Measurements from ENCODE around the gene FAM98B.

The FAM98B gene

GRCh38 chr15:38508647-38509046 is 54.7 kb downstream of the FAM98B start:
- no peak for DNase-seq

GRCh38 chr15:38509152-38509551 is 55.2 kb downstream of the FAM98B start:
- DNase-seq: no peak

GRCh38 chr15:38512901-38513300 is 59.0 kb downstream of the FAM98B start:
- DNase-seq: no peak

- no peak for DNase-seq
Measured at GRCh38 chr15:38514601-38515000, 60.7 kb downstream of the FAM98B start.

GRCh38 chr15:38516626-38517025 is 62.7 kb downstream of the FAM98B start:
- no peak for DNase-seq

- DNase-seq: no peak
Measured at GRCh38 chr15:38517312-38517975, 63.5 kb downstream of the FAM98B start.

- DNase-seq: no peak
Measured at GRCh38 chr15:38518084-38518483, 64.2 kb downstream of the FAM98B start.

GRCh38 chr15:38520035-38520434 is 66.1 kb downstream of the FAM98B start:
- no peak for DNase-seq

- DNase-seq: no peak
Measured at GRCh38 chr15:38521316-38521715, 67.4 kb downstream of the FAM98B start.

- no peak for DNase-seq
Measured at GRCh38 chr15:38522922-38523321, 69.0 kb downstream of the FAM98B start.

GRCh38 chr15:38524156-38524555 is 70.2 kb downstream of the FAM98B start:
- DNase-seq: no peak

GRCh38 chr15:38525489-38525888 is 71.6 kb downstream of the FAM98B start:
- DNase-seq: no peak

- no peak for DNase-seq
Measured at GRCh38 chr15:38526158-38526557, 72.2 kb downstream of the FAM98B start.

- no peak for DNase-seq
Measured at GRCh38 chr15:38528294-38528693, 74.4 kb downstream of the FAM98B start.

GRCh38 chr15:38530113-38530512 is 76.2 kb downstream of the FAM98B start:
- peak; percentile 58 to 70 (median 69) for DNase-seq

- no peak for DNase-seq
Measured at GRCh38 chr15:38531509-38531908, 77.6 kb downstream of the FAM98B start.

GRCh38 chr15:38532728-38533127 is 78.8 kb downstream of the FAM98B start:
- DNase-seq: no peak

GRCh38 chr15:38533416-38533915 is 79.5 kb downstream of the FAM98B start:
- DNase-seq: no peak

GRCh38 chr15:38533926-38534325 is 80.0 kb downstream of the FAM98B start:
- DNase-seq: no peak

GRCh38 chr15:38534691-38535090 is 80.8 kb downstream of the FAM98B start:
- DNase-seq: no peak

GRCh38 chr15:38535491-38536200 is 81.7 kb downstream of the FAM98B start:
- DNase-seq: no peak

- DNase-seq: no peak
Measured at GRCh38 chr15:38536201-38536676, 82.3 kb downstream of the FAM98B start.
